Nephron progenitor cell (in vitro differentiated cells): ENCODE results near the gene BABAM2.

Experiments
- DNase-seq: peaks from one replicate; pipeline ENCODE4 v3.0.0; 2021
- H3K27ac Mint-ChIP-seq: 2 replicates; pipeline ENCODE4 v1.8.0; 2021; ENCODE audit warnings: mild to moderate bottlenecking, moderate library complexity, mixed read lengths
- H3K27me3 Mint-ChIP-seq: 2 replicates; pipeline ENCODE4 v1.8.0; 2021; ENCODE audit warnings: mild to moderate bottlenecking, low read depth, mixed read lengths; ENCODE audit not compliant: poor library complexity
- H3K36me3 Mint-ChIP-seq: 2 replicates; pipeline ENCODE4 v1.8.0; 2021; ENCODE audit warnings: low read depth, mixed read lengths
- H3K4me1 Mint-ChIP-seq: 2 replicates; pipeline ENCODE4 v1.8.0; 2021; ENCODE audit warnings: mixed read lengths
- H3K4me3 Mint-ChIP-seq: 2 replicates; pipeline ENCODE4 v1.8.0; 2021; ENCODE audit warnings: mild to moderate bottlenecking, moderate library complexity, mixed read lengths
- H3K9me3 Mint-ChIP-seq: 2 replicates; pipeline ENCODE4 v1.8.0; 2021; ENCODE audit warnings: mild to moderate bottlenecking, moderate library complexity, mixed read lengths
- TF ChIP-seq, protein P1 (sequence below): fragments of 200-600 bp; sonication (generic); IDR thresholded peaks from 2 replicates; pipeline ENCODE4 v1.5.0; 2021; ENCODE audit warnings: antibody characterized with exemption

BABAM2 gene

DNA sequence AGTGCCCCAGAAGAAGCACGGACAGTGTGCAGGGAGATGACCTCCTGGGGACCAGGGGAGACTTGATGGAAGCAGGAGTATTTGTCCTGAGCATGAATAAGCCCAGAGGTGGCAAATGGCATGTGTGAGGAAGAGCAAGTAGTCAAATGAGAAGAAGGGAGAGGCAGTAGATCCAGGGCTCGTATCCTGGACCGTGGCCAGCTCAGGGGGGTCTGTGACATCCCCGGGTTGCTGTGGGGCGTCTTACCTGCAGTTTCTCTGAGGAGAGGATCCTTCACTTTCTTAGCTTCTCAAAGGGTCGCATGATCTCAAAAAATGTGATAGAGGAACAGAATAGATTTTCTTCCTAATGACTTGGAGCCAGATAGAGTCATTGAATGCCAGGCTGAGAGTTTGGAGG lies 445.1 kb downstream of the BABAM2 start:
- TF ChIP-seq, protein P1, sequence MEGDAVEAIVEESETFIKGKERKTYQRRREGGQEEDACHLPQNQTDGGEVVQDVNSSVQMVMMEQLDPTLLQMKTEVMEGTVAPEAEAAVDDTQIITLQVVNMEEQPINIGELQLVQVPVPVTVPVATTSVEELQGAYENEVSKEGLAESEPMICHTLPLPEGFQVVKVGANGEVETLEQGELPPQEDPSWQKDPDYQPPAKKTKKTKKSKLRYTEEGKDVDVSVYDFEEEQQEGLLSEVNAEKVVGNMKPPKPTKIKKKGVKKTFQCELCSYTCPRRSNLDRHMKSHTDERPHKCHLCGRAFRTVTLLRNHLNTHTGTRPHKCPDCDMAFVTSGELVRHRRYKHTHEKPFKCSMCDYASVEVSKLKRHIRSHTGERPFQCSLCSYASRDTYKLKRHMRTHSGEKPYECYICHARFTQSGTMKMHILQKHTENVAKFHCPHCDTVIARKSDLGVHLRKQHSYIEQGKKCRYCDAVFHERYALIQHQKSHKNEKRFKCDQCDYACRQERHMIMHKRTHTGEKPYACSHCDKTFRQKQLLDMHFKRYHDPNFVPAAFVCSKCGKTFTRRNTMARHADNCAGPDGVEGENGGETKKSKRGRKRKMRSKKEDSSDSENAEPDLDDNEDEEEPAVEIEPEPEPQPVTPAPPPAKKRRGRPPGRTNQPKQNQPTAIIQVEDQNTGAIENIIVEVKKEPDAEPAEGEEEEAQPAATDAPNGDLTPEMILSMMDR, result no peak
- Mint-ChIP-seq H3K27me3 (peaks cover 6% of the 10 kb centered on the region), H3K36me3 (peaks cover 8% of the 10 kb centered on the region), H3K9me3 (peaks cover 7% of the 10 kb centered on the region), H3K27ac (no peak overlapping the region), H3K4me1 (peaks cover 27% of the 10 kb centered on the region), H3K4me3 (no peak overlapping the region)
- no peak for DNase-seq

DNA sequence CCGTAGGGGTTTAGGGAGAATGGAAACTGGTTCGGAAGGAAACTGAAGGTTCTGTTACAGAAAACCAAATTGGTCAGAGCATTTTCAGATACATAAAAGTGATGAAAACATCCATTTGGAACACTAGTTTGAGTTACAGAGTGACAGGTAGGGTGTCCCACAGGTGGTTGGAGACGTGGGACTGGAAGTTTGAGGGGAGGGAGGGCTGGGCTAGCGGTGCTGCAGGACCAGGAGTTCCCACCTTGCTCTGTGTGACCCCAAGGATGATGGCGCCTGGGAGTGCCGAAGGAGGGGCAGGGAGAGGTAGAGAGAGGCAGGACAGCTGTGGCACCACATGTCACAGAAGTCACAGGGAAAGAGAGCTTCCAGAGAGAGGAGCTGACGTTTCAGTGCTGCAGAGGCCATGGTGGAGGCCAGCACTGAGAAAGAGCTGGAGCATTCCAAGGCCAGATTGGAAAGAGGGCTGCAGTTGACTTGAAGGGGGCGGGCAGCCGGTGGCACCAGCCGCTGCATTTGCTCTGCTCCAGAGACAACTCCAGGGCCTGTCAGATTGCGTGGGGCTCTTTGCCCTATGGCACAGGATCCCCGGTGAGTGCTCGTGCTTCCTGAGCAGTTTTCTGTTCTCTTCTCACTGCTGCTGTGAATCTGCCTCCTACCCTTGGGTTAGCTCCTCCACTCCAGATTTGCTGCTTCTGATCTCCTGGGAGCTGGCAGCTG lies 445.9 kb downstream of the BABAM2 start:
- Mint-ChIP-seq H3K27ac (peak overlapping the region; percentile 62), H3K27me3 (peaks cover 6% of the 10 kb centered on the region), H3K9me3 (peaks cover under 1% of the 10 kb centered on the region), H3K4me3 (no peak overlapping the region), H3K36me3 (peaks cover under 1% of the 10 kb centered on the region), H3K4me1 (peaks cover 32% of the 10 kb centered on the region)
- TF ChIP-seq, protein P1, result no peak
- DNase-seq, result no peak

DNA sequence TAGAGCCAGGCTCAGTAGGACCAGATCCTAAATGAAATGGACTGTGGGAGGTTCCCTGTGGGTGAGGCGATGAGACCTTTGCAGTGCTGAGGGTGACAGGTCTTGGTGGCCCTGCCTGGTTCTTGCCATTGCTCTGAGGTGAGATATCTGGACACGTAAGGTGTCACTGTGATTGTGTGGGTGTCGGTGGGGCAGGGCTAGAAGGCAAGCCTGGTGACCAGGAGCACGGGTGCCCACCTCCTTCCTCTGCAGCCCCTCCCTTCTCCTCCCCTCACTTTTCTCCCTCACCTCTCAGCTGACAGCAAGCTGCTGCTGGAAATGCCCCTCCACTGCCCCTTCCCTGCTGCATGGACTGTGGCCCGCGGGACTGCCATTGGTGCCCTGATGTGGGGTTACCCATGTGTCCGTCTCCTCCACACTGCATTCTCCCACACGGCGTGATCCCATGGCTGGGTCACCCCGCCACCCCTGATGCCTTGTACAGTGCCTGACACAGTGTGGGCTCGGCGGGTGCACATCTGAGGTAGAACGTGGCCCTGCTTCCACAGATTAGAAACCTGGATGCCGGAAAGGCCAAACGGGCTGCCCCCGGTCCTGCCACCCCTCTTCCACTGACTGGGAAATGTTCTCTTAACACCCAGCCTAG lies 446.6 kb downstream of the BABAM2 start:
- Mint-ChIP-seq H3K9me3 (no peaks in the 10 kb centered on the region), H3K27ac (no peak overlapping the region), H3K36me3 (no peaks in the 10 kb centered on the region), H3K4me3 (no peak overlapping the region), H3K27me3 (peaks cover 6% of the 10 kb centered on the region), H3K4me1 (peaks cover 36% of the 10 kb centered on the region)
- TF ChIP-seq, protein P1, result no peak
- no peak for DNase-seq

DNA sequence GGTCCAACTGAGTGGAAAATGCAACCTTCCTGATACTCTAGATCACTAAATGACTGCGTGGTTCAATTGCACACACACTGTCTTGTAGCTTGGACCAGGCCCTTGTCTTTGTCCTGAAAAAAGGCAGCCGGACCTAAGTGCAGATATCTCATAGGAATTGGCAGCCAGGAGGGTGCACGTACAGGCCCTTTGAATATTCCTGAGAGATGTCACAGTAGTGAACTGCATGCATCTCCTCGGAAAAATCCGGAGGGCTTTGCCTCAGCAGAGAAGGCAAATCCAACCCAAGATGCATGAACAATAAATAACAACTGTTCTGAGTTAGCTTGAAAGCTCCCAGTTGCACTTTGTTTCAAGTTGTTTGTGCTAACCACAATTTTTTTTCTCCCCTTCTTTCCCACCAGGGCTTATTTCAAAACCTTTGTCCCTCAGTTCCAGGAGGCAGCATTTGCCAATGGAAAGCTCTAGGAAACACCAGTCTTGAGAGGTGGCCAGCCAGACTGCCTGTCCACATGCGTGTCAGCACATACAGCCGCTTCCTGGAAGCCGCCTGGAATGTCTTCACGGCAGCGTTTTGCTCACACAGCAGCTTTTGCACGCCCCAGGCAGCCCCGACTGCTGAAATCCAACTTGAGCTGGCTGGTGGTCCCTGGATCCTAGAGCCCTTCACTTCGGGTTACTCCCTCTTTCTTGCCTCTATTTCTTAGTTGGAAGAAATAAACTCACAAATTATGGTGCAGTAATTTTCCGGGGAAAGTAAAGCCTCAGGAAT lies 447.7 kb downstream of the BABAM2 start:
- Mint-ChIP-seq H3K4me1 (peaks cover 48% of the 10 kb centered on the region), H3K27me3 (peaks cover 4% of the 10 kb centered on the region), H3K36me3 (no peaks in the 10 kb centered on the region), H3K9me3 (no peaks in the 10 kb centered on the region), H3K4me3 (peak overlapping the region; percentile 15), H3K27ac (peak overlapping the region; percentile 90)
- peak; percentile 34 for DNase-seq
- TF ChIP-seq, protein P1, result no peak

DNA sequence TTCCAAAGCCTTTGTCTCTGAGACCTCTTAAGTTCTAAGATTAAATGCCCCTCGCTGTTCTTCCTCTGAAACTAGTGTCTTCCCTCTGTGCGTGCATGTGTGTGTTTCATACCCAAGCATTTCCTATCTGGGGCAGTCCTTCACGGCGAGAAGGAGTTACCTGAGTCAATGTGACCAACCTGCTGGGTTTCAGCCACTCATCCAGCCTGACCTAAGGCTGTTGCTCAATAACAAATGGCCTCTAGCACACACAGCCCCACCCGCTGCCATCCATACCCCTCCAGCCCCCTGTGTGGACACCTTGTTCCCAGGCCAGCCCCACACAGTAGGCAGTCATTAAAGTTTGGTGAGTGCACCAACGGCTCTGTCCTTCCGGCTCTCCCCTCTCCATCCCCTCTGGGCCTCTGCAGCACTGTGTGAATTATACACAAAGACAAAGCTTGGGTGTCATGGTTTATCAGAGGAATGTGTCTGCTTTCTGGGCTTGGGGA lies 448.3 kb downstream of the BABAM2 start:
- no peak for DNase-seq
- Mint-ChIP-seq H3K27me3 (peaks cover 3% of the 10 kb centered on the region), H3K4me3 (no peak overlapping the region), H3K4me1 (peaks cover 54% of the 10 kb centered on the region), H3K36me3 (no peaks in the 10 kb centered on the region), H3K27ac (peak overlapping the region; percentile 90), H3K9me3 (no peaks in the 10 kb centered on the region)
- TF ChIP-seq, protein P1, result no peak
